Activated naive CD8-positive, alpha-beta T cell treated with anti-CD3 and anti-CD28 coated beads for 36 hours (primary cell): ENCODE measurements around the gene TMEM119. TPM values are rescaled to one million over a fixed set of nuclear protein-coding genes. Genes with fewer than 3 reads are reported as not detected.
"Not testable (repeated sequence)": the region's sequence is repeated elsewhere in the genome, so short reads cannot be mapped to it uniquely, and the experiment has no call there.

Experiments used
- DNase-seq: peaks from one replicate; pipeline ENCODE4 v3.0.0; 2021
- H3K27ac Mint-ChIP-seq: one replicate; pipeline ENCODE4 v1.8.0; 2022; ENCODE audit warnings: mild to moderate bottlenecking, moderate library complexity, mixed read lengths
- H3K27me3 Mint-ChIP-seq: one replicate; pipeline ENCODE4 v1.8.0; 2022; ENCODE audit warnings: mild to moderate bottlenecking, mixed read lengths
- H3K36me3 Mint-ChIP-seq: one replicate; pipeline ENCODE4 v1.8.0; 2021; ENCODE audit warnings: mild to moderate bottlenecking, mixed read lengths
- H3K4me1 Mint-ChIP-seq: one replicate; pipeline ENCODE4 v1.8.0; 2021; ENCODE audit warnings: mixed read lengths
- H3K4me3 Mint-ChIP-seq: one replicate; pipeline ENCODE4 v1.8.0; 2022; ENCODE audit warnings: mild to moderate bottlenecking, moderate library complexity, mixed read lengths
- H3K9me3 Mint-ChIP-seq: one replicate; pipeline ENCODE4 v1.8.0; 2022; ENCODE audit warnings: mixed read lengths
- total RNA-seq, 2 experiments: library from RNA; stranded (reverse); gene quantifications; one replicate each; pipeline ENCODE4 v1.2.3, GENCODE V29; 2021

Gene TMEM119
- total RNA-seq, 2 experiments from 2014 or later: 0.12 TPM; not detected in 1

DNA sequence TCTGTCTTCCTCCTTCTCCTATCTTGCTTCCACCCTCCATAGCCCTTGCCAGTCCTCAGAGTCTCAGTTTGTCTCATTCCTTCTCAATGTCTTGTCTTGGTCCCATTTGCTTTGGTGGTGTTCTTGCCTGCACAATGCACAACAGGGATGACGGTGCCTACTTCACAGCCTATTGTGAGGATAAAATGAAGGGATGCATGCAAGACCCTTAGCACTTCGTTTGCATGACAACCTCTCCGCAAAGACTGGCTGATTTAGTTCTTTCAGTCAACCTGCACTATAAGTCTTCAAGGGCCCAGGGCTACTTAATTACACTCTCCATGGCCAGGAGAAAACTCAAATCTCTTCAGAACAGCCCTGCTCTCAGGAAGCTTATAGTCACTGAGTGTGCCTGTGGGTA is 27.3 kb upstream of the TMEM119 start:
- Mint-ChIP-seq H3K36me3 (peaks cover 40% of the 10 kb centered on the region), H3K4me3 (no peak overlapping the region), H3K9me3 (no peaks in the 10 kb centered on the region), H3K4me1 (peaks cover 43% of the 10 kb centered on the region), H3K27ac (peak overlapping the region; percentile 32), H3K27me3 (no peaks in the 10 kb centered on the region)
- DNase-seq: no peak

DNA sequence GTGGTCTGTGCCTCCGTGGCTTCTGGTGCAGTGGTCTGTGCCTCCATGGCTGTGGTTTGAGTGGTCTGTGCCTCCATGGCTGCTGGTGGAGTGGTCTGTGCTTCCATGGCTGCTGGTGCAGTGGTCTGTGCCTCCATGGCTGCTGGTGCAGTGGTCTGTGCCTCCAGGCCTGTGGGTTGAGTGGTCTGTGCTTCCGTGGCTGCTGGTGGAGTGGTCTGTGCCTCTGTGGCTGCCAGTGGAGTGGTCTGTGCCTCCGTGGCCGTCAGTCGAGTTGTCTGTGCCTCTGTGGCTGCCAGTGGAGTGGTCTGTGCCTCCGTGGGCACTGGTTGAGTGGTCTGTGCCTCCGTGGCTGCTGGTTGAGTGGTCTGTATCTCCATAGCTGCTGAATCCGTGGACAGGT is 25.7 kb upstream of the TMEM119 start:
- H3K4me1 Mint-ChIP-seq: peaks cover 41% of the 10 kb centered on the region
- peaks cover 34% of the 10 kb centered on the region for H3K36me3 Mint-ChIP-seq
- no peaks in the 10 kb centered on the region for H3K9me3 Mint-ChIP-seq
- H3K4me3 Mint-ChIP-seq: no peak overlapping the region
- DNase-seq: no peak
- no peak overlapping the region for H3K27ac Mint-ChIP-seq
- H3K27me3 Mint-ChIP-seq: no peaks in the 10 kb centered on the region

DNA sequence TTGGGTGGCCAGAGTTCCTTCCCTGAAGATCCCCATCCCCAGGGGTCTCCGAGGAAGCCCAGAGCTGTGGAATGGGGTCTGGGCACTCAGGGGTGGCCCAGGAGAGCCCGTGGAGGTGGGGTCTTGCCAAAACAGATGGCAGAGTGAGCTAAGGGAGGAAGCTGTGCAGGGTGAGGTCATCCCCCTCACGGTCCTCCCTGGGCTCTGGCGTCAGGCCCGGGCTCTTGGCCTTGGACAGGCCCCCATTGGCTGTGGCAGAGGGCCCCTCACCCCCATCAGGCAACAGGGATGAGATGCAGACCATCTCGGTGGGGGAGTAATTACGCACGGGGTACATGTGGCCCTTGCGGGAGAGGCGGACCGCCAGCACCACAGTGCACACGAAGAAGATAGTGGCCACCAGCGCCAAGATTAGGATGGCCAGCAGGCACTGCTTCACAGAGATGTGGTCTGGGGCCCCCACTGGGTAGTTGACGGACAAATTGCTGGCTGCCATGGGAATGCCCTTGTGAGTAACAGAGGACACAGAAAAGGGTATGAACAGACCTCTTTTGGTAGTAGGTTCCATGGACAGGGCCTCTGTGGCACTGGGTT is 25.1 kb upstream of the TMEM119 start:
- Mint-ChIP-seq H3K4me1 (peaks cover 40% of the 10 kb centered on the region), H3K27me3 (no peaks in the 10 kb centered on the region), H3K4me3 (no peak overlapping the region), H3K27ac (peak overlapping the region; percentile 84), H3K9me3 (no peaks in the 10 kb centered on the region), H3K36me3 (peaks cover 34% of the 10 kb centered on the region)
- DNase-seq: no peak

DNA sequence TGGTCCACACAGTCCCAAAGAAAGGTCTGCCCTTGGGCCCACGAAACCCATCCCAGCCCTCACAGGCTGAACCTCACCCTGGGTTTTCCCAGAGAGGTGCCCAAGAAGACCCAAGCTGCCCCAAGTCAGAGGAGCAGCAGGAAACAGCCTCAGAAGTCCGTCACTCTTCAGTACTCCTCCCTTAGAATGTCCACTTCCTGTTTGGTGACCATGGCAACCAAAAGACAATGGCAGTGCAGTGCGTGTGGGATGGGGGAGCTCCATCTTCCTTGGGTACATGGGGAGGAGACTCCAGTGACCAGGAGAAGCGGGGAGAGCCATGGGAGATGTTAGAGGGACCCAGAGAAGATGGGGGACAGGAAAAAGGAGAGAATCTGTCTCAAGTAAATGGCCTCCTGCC is 24.5 kb upstream of the TMEM119 start:
- Mint-ChIP-seq H3K4me3 (no peak overlapping the region), H3K27ac (peak overlapping the region; percentile 84), H3K9me3 (no peaks in the 10 kb centered on the region), H3K4me1 (peaks cover 41% of the 10 kb centered on the region), H3K36me3 (peaks cover 34% of the 10 kb centered on the region), H3K27me3 (no peaks in the 10 kb centered on the region)
- DNase-seq: no peak

DNA sequence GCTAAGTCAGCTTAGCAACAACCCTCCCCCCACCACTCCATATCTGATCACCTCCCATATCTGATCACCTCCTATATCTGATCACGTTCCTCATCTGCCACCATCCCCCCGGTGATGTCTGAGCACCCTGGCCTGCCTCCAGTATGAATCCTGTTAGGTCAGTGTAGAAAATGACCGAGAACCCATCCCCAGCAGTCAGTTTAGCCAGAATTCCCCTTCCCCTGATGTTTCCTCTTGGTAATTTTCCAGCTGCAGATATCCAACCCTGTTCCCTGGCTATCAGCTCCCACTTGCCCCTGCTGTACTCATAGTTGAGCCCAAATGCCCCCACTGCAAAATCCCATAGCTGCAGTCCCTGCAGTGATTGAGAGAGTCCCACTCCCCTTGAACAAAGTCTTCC is 23.3 kb upstream of the TMEM119 start:
- peaks cover 44% of the 10 kb centered on the region for H3K36me3 Mint-ChIP-seq
- H3K27ac Mint-ChIP-seq: peak overlapping the region; percentile 82
- no peak for DNase-seq
- H3K9me3 Mint-ChIP-seq: peaks cover 6% of the 10 kb centered on the region
- H3K27me3 Mint-ChIP-seq: no peaks in the 10 kb centered on the region
- H3K4me1 Mint-ChIP-seq: peaks cover 48% of the 10 kb centered on the region
- no peak overlapping the region for H3K4me3 Mint-ChIP-seq

DNA sequence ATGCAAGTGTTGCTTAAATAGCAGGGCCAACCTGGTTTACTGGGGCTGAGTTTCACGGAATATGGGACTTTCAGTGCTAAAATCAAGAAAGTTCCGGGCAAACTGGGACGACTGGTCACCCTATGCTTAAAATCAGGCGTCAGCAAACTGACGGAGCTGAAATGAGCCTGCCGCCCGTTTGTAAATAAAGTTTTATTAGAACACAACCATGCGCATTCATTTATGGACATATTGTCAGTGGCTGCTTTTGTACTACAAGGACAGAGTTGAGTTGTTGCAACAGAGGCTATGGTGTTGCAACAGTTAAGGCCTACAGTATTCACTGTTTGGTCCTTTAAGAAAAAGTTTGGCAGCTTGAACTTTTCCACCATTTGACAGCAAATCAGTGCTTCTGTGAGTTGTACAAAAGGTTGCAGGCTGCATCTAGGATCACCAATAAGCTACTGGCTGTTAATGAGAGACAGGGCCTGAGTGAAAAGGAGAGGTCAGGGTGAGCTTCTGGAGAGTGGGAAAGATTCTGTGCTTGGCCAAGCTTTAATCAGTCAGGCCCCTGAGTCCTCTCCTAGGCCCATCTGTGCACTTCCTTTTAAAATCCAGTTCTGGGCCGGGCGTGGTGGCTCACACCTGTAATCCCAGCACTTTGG is 22.5 kb upstream of the TMEM119 start:
- no peak for DNase-seq
- Mint-ChIP-seq H3K9me3 (peaks cover 10% of the 10 kb centered on the region), H3K36me3 (peaks cover 42% of the 10 kb centered on the region), H3K4me3 (no peak overlapping the region), H3K27me3 (no peaks in the 10 kb centered on the region), H3K27ac (peak overlapping the region; percentile 61), H3K4me1 (peaks cover 43% of the 10 kb centered on the region)

DNA sequence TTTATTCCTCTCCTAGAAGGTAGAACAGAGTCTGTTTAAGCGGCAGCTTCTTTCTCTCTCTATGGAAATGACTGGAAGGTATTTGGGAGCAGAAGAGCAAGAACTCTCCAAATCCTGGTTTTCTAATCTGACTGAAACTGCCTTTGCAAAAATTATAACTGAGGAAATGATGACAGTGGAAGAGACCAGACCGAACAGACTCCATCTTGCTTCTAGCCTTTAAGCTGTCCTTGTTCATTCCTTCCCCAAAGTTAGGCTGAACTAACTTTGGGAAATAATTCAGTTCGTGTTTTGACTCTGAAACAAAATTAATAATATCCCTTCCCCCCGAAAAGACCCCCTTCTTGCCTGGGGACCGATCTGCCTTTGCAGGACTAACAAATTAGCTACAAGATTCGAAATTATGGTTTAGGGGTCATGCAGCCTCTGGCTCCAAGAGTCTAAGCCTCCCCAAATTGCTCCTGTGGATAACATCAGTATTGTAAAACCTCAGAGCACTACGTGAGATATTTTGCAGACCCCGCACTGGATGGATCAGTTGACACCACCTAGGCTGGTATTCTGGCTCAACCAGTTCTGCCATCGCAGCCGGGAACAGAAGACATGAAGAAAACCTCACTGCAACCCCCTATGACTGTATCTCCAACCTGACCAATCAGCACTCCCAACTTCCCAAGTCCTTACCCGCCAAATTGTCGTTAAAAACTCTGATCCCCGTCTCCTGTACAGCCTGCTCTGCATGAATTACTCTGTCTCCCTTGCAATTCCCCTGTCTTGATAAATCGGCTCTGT is 21.7 kb upstream of the TMEM119 start:
- peaks cover 39% of the 10 kb centered on the region for H3K36me3 Mint-ChIP-seq
- peaks cover 46% of the 10 kb centered on the region for H3K4me1 Mint-ChIP-seq
- H3K27ac Mint-ChIP-seq: peak overlapping the region; percentile 39
- peaks cover 10% of the 10 kb centered on the region for H3K9me3 Mint-ChIP-seq
- no peak overlapping the region for H3K4me3 Mint-ChIP-seq
- no peak for DNase-seq
- no peaks in the 10 kb centered on the region for H3K27me3 Mint-ChIP-seq

DNA sequence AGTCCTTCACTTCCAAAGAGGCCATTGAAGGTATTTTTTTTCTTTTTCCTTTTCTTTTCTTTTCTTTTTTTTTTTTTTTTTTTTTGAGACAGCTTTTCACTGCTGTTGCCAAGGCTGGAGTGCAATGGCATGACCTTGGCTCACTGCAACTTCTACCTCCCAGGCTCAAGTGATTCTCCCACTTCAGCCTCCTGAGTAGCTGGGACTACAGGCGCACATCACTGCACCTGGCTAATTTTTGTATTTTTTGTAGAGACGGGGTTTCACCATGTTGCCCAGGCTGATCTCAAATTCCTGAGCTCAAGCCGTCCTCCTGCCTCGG is 21.0 kb upstream of the TMEM119 start:
- H3K36me3 Mint-ChIP-seq: peaks cover 33% of the 10 kb centered on the region
- peaks cover 49% of the 10 kb centered on the region for H3K4me1 Mint-ChIP-seq
- not testable (repeated sequence) for DNase-seq, H3K27ac Mint-ChIP-seq, H3K27me3 Mint-ChIP-seq, H3K4me3 Mint-ChIP-seq, H3K9me3 Mint-ChIP-seq

DNA sequence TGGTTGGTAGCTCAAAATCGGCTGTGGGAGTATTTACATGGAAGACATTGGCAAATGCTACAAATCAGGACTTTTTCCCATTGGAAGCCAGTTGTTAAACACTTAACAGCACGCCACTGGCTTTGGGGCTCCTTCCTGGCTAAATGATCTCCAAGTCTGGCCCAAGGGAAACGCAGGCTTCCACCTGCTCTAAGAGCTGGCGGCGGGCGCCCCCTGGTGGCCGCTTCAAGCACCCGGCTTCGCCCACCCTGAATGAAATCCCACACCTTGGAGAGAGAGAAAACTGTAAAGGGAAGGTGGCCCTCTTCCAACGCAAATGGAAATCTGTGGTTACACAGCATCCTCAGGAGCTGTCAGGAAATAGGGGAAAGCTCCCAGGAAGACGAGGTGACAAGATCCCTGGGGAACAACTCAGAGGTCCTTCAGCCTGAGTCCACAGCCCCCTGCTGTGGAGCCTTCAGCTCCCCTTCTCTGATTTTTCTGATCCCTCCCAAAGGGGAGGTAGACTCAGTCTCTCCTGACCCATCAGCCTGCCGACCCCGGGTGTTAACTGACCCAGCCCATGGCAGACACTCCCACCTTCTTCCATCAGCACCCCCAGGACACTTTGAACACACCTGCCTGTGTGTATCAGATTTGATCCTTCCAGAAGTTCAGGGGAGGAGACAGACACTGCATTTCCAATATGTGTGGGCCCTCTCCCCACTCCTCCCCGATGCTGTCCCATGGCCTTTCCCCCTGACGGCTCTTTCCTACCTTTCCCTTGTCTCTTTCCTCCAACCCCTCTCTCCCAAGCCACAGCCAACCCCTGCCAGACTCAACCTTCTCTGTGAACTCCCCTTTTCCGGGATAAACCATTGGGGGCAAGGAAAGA is 20.4 kb upstream of the TMEM119 start:
- peak; percentile 78 for DNase-seq
- H3K36me3 Mint-ChIP-seq: peaks cover 27% of the 10 kb centered on the region
- H3K9me3 Mint-ChIP-seq: peaks cover 10% of the 10 kb centered on the region
- no peaks in the 10 kb centered on the region for H3K27me3 Mint-ChIP-seq
- H3K27ac Mint-ChIP-seq: peak overlapping the region; percentile 2
- H3K4me3 Mint-ChIP-seq: no peak overlapping the region
- H3K4me1 Mint-ChIP-seq: peaks cover 52% of the 10 kb centered on the region

DNA sequence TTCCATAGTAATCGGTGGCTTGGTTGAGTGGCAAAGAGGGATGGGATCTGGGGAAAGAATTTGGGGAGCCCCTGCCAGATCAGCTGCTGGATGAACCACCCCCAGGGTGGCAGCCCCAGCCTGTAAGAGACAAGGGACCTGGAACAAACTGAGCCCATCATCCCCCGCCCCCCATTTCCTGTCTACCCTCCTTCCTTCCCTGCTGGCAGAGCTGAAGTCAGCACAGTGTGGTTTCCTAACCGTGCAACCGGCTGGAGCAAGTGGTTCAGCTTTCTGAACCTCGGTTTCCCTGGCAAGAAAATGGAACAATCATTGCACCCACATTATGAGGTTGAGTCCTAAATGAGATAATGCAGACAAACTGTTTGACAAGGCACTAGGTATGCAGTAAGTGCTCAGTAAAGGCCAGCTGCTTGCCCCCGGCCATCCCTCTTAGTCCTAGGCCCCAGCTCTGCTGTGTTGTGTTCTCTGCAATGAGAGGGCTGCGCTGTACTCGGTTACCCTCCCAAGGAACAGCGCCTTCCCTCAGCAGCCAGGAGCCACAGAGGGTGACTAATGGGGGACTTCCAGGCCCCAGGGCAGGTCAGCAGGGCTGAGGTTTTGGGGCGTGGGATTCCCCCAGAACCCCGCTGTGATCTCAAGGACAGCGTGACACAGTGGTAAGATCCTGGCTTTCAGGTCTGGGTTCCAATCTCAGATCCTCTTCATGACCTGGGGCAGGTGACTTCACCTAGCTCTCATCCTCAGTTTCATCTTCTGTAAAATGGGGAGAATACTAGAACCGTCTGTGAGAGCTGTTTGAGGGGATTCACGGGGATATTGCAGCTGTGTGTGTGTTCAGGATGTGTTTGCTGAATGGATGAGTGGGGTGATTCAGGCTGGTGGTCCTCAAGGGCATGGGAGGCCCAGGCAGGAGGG is 19.3 kb upstream of the TMEM119 start:
- Mint-ChIP-seq H3K36me3 (peaks cover 18% of the 10 kb centered on the region), H3K4me1 (peaks cover 55% of the 10 kb centered on the region), H3K4me3 (peak overlapping the region; percentile 51), H3K27ac (peak overlapping the region; percentile 93), H3K27me3 (no peaks in the 10 kb centered on the region), H3K9me3 (peaks cover 10% of the 10 kb centered on the region)
- peak; percentile 92 for DNase-seq

DNA sequence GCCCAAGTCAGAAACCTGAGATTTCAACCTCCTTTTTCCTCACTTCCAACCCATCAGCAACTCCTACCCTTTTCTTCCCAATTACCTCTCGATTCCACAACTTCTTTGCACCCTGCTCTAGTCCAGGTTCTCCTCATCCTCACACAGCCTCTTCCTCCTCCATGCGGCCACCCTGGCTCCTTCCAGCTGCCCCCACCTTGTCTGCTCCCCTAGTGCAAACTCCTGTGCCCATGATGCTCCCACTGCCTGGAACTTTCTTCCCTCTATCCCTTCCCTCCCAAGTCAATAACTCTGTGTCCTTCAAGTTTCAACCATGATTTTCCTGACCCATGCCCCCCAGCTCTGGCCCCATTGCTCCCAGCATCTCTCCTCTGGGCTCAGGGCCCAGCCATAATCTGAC is 18.5 kb upstream of the TMEM119 start:
- no peak for DNase-seq
- H3K27ac Mint-ChIP-seq: peak overlapping the region; percentile 93
- peaks cover 10% of the 10 kb centered on the region for H3K9me3 Mint-ChIP-seq
- H3K4me3 Mint-ChIP-seq: peak overlapping the region; percentile 51
- peaks cover 16% of the 10 kb centered on the region for H3K36me3 Mint-ChIP-seq
- H3K27me3 Mint-ChIP-seq: no peaks in the 10 kb centered on the region
- H3K4me1 Mint-ChIP-seq: peaks cover 57% of the 10 kb centered on the region

DNA sequence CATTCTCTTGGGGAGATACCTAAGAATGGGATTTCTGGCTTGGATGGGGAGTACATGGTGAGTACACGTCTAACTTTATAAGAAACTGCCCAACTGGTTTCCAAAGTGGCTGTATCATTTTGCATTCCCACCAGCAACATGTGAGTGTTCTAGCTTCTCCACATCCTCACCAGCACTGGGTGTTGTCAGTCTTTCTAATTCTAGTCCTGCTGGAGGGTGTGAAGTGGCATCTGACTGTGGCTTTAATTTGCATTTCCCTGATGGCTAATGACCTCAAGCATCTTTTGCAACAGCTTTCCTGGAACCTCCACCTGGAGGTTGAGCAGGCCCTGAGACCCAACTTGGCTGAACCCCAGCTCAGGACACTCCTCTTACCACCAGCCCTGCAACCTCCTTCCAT is 18.0 kb upstream of the TMEM119 start:
- Mint-ChIP-seq H3K4me3 (no peak overlapping the region), H3K4me1 (peaks cover 53% of the 10 kb centered on the region), H3K36me3 (peaks cover 12% of the 10 kb centered on the region), H3K9me3 (peaks cover 10% of the 10 kb centered on the region), H3K27ac (peak overlapping the region; percentile 93), H3K27me3 (no peaks in the 10 kb centered on the region)
- no peak for DNase-seq

DNA sequence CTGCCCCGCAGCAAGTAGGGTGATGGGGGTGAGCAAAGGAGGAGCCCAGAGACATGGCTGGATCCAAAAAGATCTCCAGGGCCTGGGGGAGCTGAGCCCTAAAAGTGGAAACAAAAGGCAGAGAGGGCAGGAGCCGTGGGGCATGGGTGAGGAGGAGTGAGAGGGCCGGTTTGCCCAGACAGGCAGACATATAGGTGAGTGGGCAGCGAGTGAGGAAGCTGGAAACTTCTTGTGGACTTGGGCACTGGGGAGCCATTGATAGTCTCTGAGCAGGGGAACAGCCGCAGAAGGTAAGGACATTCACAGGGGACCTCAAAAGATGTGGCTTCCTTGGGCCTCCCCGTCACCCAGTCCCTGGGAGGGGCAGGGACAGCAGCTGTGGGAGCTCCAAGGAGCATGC is 16.8 kb upstream of the TMEM119 start:
- DNase-seq: no peak
- Mint-ChIP-seq H3K27me3 (no peaks in the 10 kb centered on the region), H3K4me3 (no peak overlapping the region), H3K9me3 (peaks cover 10% of the 10 kb centered on the region), H3K36me3 (peaks cover 12% of the 10 kb centered on the region), H3K27ac (no peak overlapping the region), H3K4me1 (peaks cover 50% of the 10 kb centered on the region)

DNA sequence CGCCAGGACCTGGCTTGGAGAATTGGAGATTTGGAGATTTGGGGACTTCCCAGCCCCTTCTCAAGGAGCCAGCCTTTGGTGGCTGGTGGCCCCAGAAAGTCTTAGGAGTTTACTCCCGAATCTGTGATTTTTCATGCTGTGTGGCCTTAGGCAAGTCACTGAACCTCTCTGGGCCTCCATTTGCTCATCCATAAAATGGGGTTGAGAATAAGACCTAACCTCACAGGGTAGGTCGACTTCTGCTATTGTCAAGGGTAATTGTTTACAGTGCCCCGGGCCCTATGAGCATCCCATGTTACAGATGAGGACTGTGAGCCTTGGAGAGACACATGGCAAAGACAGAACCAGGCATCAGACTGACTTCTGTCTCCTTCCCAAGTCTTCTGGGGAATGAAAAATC is 16.2 kb upstream of the TMEM119 start:
- Mint-ChIP-seq H3K27me3 (no peaks in the 10 kb centered on the region), H3K4me3 (no peak overlapping the region), H3K36me3 (peaks cover 12% of the 10 kb centered on the region), H3K27ac (peak overlapping the region; percentile 28), H3K9me3 (peaks cover 10% of the 10 kb centered on the region), H3K4me1 (peaks cover 50% of the 10 kb centered on the region)
- DNase-seq: no peak
